ENCODE data around the gene CTSW. TPM values are rescaled to one million over a fixed set of nuclear protein-coding genes. Genes with fewer than 3 reads are reported as not detected.
A peak's percentile ranks its signal among the peaks of the same experiment; 100 is the strongest.

CTSW gene
- total and polyA plus RNA-seq, 2 of the 4 experiments (the other 2 are of a cell fraction): 0.07 to 0.18 TPM

DNA sequence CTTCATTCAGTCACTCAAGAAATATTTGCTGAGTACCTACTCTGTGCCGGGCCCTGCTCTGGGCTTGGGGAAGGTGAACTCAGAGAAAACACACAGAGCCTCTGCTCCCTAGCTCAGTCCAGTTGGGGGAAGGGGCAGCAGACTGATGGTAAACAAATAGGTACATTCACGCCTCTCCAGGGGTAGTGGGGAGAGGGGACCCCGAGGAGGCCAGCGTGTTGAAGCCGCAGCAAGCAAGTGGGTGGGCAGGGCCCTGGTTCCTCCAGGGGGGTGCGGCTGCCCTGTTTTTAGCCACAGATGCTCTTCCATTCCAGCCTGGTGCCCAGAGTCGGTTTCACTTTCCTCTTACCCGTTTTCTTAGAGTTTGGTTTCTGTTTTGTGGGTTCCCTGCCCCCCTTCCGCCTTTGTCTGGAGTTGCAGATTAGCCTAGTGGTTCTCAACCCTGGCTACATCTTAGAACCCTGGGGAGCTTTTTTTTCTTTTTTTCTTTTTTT lies 48.3 kb downstream of the CTSW start:
- H3K9ac ChIP-seq (ENCODE audit: low read depth, low read length): no peak overlapping the region; the same call in 1 of the 2 replicates
- H4K20me1 ChIP-seq (ENCODE audit: insufficient read depth, low read length): no peaks in the 10 kb centered on the region
- in situ Hi-C loops (cut with MboI; ENCODE audit: low sequenced_read_pairs): no loop called here
- H3K9me1 ChIP-seq (ENCODE audit: insufficient read depth, low read length): no peaks in the 10 kb centered on the region; the same call in 1 of the 2 replicates
- H2BK120ac ChIP-seq (ENCODE audit: low read depth, low read length): no peak overlapping the region
- peak overlapping the region; percentile 63; the same call in 1 of the 2 replicates for H3K23ac ChIP-seq (ENCODE audit: low read depth, low read length)
- no TSS peak for BruUV-seq (replicated peaks)
- H2BK15ac ChIP-seq (ENCODE audit: low read depth, low read length): no peak overlapping the region; the same call in 2 of the 3 replicates
- 63% methylated on average over 4 of the region's 9 CpGs; no CpG with 5 or more reads in 1 of the 2 experiments for WGBS, 2 experiments (ENCODE audit: extremely low coverage in 2 of 2, insufficient read length in 1 of 2)
- H4K8ac ChIP-seq (ENCODE audit: low read depth in 2 of 2, low read length in 2 of 2): peak overlapping the region in 1 of 2 experiments; percentile 12; a peak in 2 of 4 replicates
- H3K27me3 ChIP-seq (ENCODE audit: control insufficient read depth, insufficient read depth, low read length): no peaks in the 10 kb centered on the region
- no peak overlapping the region for H4K91ac ChIP-seq (ENCODE audit: insufficient read depth, low read depth, low read length)
- ATAC-seq (ENCODE audit: low read depth) (peak; percentile 33), DNase-seq (no peak)
- H2AFZ ChIP-seq (replicated peaks; ENCODE audit: low read length, poor library complexity): peak overlapping the region; percentile 48
- no peak overlapping the region for H3K18ac ChIP-seq (ENCODE audit: low read depth, low read length)
- no peak overlapping the region for H3K27ac ChIP-seq (ENCODE audit: insufficient read depth, low read length)
- H3K79me1 ChIP-seq (ENCODE audit: low read depth in 1 of 2, low read length in 2 of 2): peaks cover 4 to 18% of the 10 kb centered on the region in 2 experiments; a peak in 3 of 4 replicates
- H3K4me2 ChIP-seq (ENCODE audit: low read depth, low read length): peak overlapping the region; percentile 23; the same call in 1 of the 2 replicates
- H2BK20ac ChIP-seq (ENCODE audit: low read depth, low read length): no peak overlapping the region
- ChIA-PET POLR2A (ENCODE audit: unreplicated experiment) (interaction anchor here (0.6 kb wide), 1 partner anchor 8 kb away, joined by 3 read pairs; no protein-coding TSS in a partner anchor), CTCF (no interaction called here)
- dilution Hi-C loops (cut with HindIII; ENCODE audit: low sequenced_read_pairs, unreplicated experiment): no loop called here
- no peak overlapping the region for H2AK5ac ChIP-seq (ENCODE audit: low read depth, low read length)
- peak overlapping the region; percentile 63 for H2AK9ac ChIP-seq (replicated peaks; ENCODE audit: low read depth, low read length, poor library complexity)
- H3K36me3 ChIP-seq (ENCODE audit: control insufficient read depth, insufficient read depth, low read length): peaks cover 11% of the 10 kb centered on the region
- no peaks in the 10 kb centered on the region; the same call in 1 of the 2 replicates for H3K4me1 ChIP-seq (ENCODE audit: control insufficient read depth, insufficient read depth, low read length)
- no peak overlapping the region for H3K14ac ChIP-seq (replicated peaks; ENCODE audit: low read depth, low read length)
- H3K4ac ChIP-seq (ENCODE audit: low read depth, low read length): no peak overlapping the region; the same call in 1 of the 2 replicates
- no peak for TF ChIP-seq RCOR1 (IDR thresholded peaks at IDR 0.05; ENCODE audit: insufficient replicate concordance, low read length)
- no peak for TF ChIP-seq NFE2L2 (IDR thresholded peaks at IDR 0.05; ENCODE audit: low read depth, low read length)
- no peak for TF ChIP-seq MAFK (IDR thresholded peaks at IDR 0.05; ENCODE audit: low read depth, low read length)
- no peak for TF ChIP-seq POLR2A (IDR thresholded peaks at IDR 0.05; ENCODE audit: low read depth, low read length)
- TF ChIP-seq, protein P1, sequence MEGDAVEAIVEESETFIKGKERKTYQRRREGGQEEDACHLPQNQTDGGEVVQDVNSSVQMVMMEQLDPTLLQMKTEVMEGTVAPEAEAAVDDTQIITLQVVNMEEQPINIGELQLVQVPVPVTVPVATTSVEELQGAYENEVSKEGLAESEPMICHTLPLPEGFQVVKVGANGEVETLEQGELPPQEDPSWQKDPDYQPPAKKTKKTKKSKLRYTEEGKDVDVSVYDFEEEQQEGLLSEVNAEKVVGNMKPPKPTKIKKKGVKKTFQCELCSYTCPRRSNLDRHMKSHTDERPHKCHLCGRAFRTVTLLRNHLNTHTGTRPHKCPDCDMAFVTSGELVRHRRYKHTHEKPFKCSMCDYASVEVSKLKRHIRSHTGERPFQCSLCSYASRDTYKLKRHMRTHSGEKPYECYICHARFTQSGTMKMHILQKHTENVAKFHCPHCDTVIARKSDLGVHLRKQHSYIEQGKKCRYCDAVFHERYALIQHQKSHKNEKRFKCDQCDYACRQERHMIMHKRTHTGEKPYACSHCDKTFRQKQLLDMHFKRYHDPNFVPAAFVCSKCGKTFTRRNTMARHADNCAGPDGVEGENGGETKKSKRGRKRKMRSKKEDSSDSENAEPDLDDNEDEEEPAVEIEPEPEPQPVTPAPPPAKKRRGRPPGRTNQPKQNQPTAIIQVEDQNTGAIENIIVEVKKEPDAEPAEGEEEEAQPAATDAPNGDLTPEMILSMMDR (conservative IDR thresholded peaks at IDR 0.05; ENCODE audit: low read depth, low read length): no peak
- TF ChIP-seq RFX5 (IDR thresholded peaks at IDR 0.05; ENCODE audit: low read depth, low read length): no peak
- TF ChIP-seq, protein P2, sequence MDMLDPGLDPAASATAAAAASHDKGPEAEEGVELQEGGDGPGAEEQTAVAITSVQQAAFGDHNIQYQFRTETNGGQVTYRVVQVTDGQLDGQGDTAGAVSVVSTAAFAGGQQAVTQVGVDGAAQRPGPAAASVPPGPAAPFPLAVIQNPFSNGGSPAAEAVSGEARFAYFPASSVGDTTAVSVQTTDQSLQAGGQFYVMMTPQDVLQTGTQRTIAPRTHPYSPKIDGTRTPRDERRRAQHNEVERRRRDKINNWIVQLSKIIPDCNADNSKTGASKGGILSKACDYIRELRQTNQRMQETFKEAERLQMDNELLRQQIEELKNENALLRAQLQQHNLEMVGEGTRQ (IDR thresholded peaks at IDR 0.05; ENCODE audit: low read depth, low read length): no peak
- no peak for TF ChIP-seq CEBPB (IDR thresholded peaks at IDR 0.05; ENCODE audit: low read depth, low read length)
- no peak for TF ChIP-seq SMC3 (IDR thresholded peaks at IDR 0.05; ENCODE audit: low read depth, low read length)
- TF ChIP-seq, protein P3, sequence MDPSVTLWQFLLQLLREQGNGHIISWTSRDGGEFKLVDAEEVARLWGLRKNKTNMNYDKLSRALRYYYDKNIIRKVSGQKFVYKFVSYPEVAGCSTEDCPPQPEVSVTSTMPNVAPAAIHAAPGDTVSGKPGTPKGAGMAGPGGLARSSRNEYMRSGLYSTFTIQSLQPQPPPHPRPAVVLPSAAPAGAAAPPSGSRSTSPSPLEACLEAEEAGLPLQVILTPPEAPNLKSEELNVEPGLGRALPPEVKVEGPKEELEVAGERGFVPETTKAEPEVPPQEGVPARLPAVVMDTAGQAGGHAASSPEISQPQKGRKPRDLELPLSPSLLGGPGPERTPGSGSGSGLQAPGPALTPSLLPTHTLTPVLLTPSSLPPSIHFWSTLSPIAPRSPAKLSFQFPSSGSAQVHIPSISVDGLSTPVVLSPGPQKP (IDR thresholded peaks at IDR 0.05; ENCODE audit: borderline replicate concordance, low read depth, low read length): no peak
- no peak for TF ChIP-seq FOS (IDR thresholded peaks at IDR 0.05; ENCODE audit: low read depth, low read length)
- TF ChIP-seq CHD1 (IDR thresholded peaks at IDR 0.05; ENCODE audit: low read depth, low read length): no peak
- no peak for TF ChIP-seq MAZ (IDR thresholded peaks at IDR 0.05; ENCODE audit: borderline replicate concordance, low read depth, low read length)
- no peak for TF ChIP-seq MXI1 (IDR thresholded peaks at IDR 0.05; ENCODE audit: borderline replicate concordance, low read depth, low read length)
- no peak for TF ChIP-seq RAD21 (IDR thresholded peaks at IDR 0.05; ENCODE audit: low read length)
- TF ChIP-seq BHLHE40 (IDR thresholded peaks at IDR 0.05; ENCODE audit: low read depth, low read length): no peak
- H3K56ac ChIP-seq (ENCODE audit: extremely low read depth, insufficient read depth, low read length): no peak overlapping the region
- peak overlapping the region; percentile 46 for H4K5ac ChIP-seq (ENCODE audit: low read depth, low read length)
- intact Hi-C loops (cut with micrococcal nuclease): no loop called here
- no peak overlapping the region for H2BK5ac ChIP-seq (ENCODE audit: low read depth, low read length, poor library complexity, severe bottlenecking)
- no peaks in the 10 kb centered on the region for H3K9me3 ChIP-seq (ENCODE audit: control insufficient read depth, insufficient read depth, low read length)
- no peak overlapping the region for H3K4me3 ChIP-seq (ENCODE audit: insufficient read depth, low read depth, low read length)

Measured in IMR-90 (cell line).